Measurements from ENCODE around the gene NEXN.

Gene NEXN

GRCh38 chr1:77888081-77888780 lies at the start of gene NEXN:
Gene NEXN, plus strand, starts transcription at chr1:77888624. Its CDS starts 27,483 bp downstream, at chr1:77916107.
- H3K36me3 ChIP-seq (ENCODE audit: insufficient read depth, low read length) = no peaks in the 10 kb centered on the region
- H3K4me1 ChIP-seq (ENCODE audit: insufficient read depth, low read length) = peaks cover 14% of the 10 kb centered on the region
- H3K27me3 ChIP-seq (ENCODE audit: insufficient read depth, low read length) = no peaks in the 10 kb centered on the region
- H3K4me3 ChIP-seq (ENCODE audit: low read length) = peak within 1 kb of the TSS; percentile 99
- H3K9me3 ChIP-seq (ENCODE audit: low read length) = no peaks in the 10 kb centered on the region
- H2AFZ ChIP-seq (ENCODE audit: low read depth, low read length) = peak within 1 kb of the TSS; percentile 93

GRCh38 chr1:77841574-77841973 lies 46.9 kb upstream of the NEXN start:
- peaks cover 4% of the 10 kb centered on the region for H3K36me3 ChIP-seq (ENCODE audit: insufficient read depth, low read length)
- H3K4me3 ChIP-seq (ENCODE audit: low read length) = no peak overlapping the region
- H3K9me3 ChIP-seq (ENCODE audit: low read length) = no peaks in the 10 kb centered on the region
- no peak overlapping the region for H2AFZ ChIP-seq (ENCODE audit: low read depth, low read length)
- no peaks in the 10 kb centered on the region for H3K27me3 ChIP-seq (ENCODE audit: insufficient read depth, low read length)
- no peaks in the 10 kb centered on the region for H3K4me1 ChIP-seq (ENCODE audit: insufficient read depth, low read length)

- Histone ChIP-seq H3K27me3 (ENCODE audit: insufficient read depth, low read length) (no peaks in the 10 kb centered on the region), H2AFZ (ENCODE audit: low read depth, low read length) (no peak overlapping the region), H3K9me3 (ENCODE audit: low read length) (peaks cover 2% of the 10 kb centered on the region), H3K4me3 (ENCODE audit: low read length) (no peak overlapping the region), H3K4me1 (ENCODE audit: insufficient read depth, low read length) (no peaks in the 10 kb centered on the region), H3K36me3 (ENCODE audit: insufficient read depth, low read length) (peaks cover 4% of the 10 kb centered on the region)
Measured at GRCh38 chr1:77845951-77846350, 42.5 kb upstream of the NEXN start.

- H3K9me3 ChIP-seq (ENCODE audit: low read length) = peaks cover 2% of the 10 kb centered on the region
- H3K4me3 ChIP-seq (ENCODE audit: low read length) = no peak overlapping the region
- no peaks in the 10 kb centered on the region for H3K27me3 ChIP-seq (ENCODE audit: insufficient read depth, low read length)
- H2AFZ ChIP-seq (ENCODE audit: low read depth, low read length) = no peak overlapping the region
- H3K36me3 ChIP-seq (ENCODE audit: insufficient read depth, low read length) = peaks cover 4% of the 10 kb centered on the region
- H3K4me1 ChIP-seq (ENCODE audit: insufficient read depth, low read length) = no peaks in the 10 kb centered on the region
Measured at GRCh38 chr1:77846966-77847365, 41.5 kb upstream of the NEXN start.

GRCh38 chr1:77847621-77848080 lies 40.8 kb upstream of the NEXN start:
- Histone ChIP-seq H3K9me3 (ENCODE audit: low read length) (peaks cover 2% of the 10 kb centered on the region), H2AFZ (ENCODE audit: low read depth, low read length) (no peak overlapping the region), H3K27me3 (ENCODE audit: insufficient read depth, low read length) (no peaks in the 10 kb centered on the region), H3K4me3 (ENCODE audit: low read length) (no peak overlapping the region), H3K36me3 (ENCODE audit: insufficient read depth, low read length) (peaks cover 4% of the 10 kb centered on the region), H3K4me1 (ENCODE audit: insufficient read depth, low read length) (no peaks in the 10 kb centered on the region)

GRCh38 chr1:77850082-77850481 lies 38.3 kb upstream of the NEXN start:
- no peaks in the 10 kb centered on the region for H3K27me3 ChIP-seq (ENCODE audit: insufficient read depth, low read length)
- peaks cover 2% of the 10 kb centered on the region for H3K9me3 ChIP-seq (ENCODE audit: low read length)
- H3K4me1 ChIP-seq (ENCODE audit: insufficient read depth, low read length) = no peaks in the 10 kb centered on the region
- no peak overlapping the region for H2AFZ ChIP-seq (ENCODE audit: low read depth, low read length)
- peaks cover 2% of the 10 kb centered on the region for H3K36me3 ChIP-seq (ENCODE audit: insufficient read depth, low read length)
- no peak overlapping the region for H3K4me3 ChIP-seq (ENCODE audit: low read length)

GRCh38 chr1:77857552-77857951 lies 30.9 kb upstream of the NEXN start:
- H3K4me1 ChIP-seq (ENCODE audit: insufficient read depth, low read length) = no peaks in the 10 kb centered on the region
- H3K27me3 ChIP-seq (ENCODE audit: insufficient read depth, low read length) = no peaks in the 10 kb centered on the region
- H3K36me3 ChIP-seq (ENCODE audit: insufficient read depth, low read length) = peaks cover 8% of the 10 kb centered on the region
- H3K9me3 ChIP-seq (ENCODE audit: low read length) = no peaks in the 10 kb centered on the region
- H3K4me3 ChIP-seq (ENCODE audit: low read length) = no peak overlapping the region
- no peak overlapping the region for H2AFZ ChIP-seq (ENCODE audit: low read depth, low read length)

- Histone ChIP-seq H2AFZ (ENCODE audit: low read depth, low read length) (no peak overlapping the region), H3K4me3 (ENCODE audit: low read length) (no peak overlapping the region), H3K36me3 (ENCODE audit: insufficient read depth, low read length) (peaks cover 10% of the 10 kb centered on the region), H3K27me3 (ENCODE audit: insufficient read depth, low read length) (no peaks in the 10 kb centered on the region), H3K9me3 (ENCODE audit: low read length) (no peaks in the 10 kb centered on the region), H3K4me1 (ENCODE audit: insufficient read depth, low read length) (no peaks in the 10 kb centered on the region)
Measured at GRCh38 chr1:77858725-77859124, 29.7 kb upstream of the NEXN start.

- no peak overlapping the region for H2AFZ ChIP-seq (ENCODE audit: low read depth, low read length)
- H3K9me3 ChIP-seq (ENCODE audit: low read length) = no peaks in the 10 kb centered on the region
- H3K27me3 ChIP-seq (ENCODE audit: insufficient read depth, low read length) = no peaks in the 10 kb centered on the region
- no peak overlapping the region for H3K4me3 ChIP-seq (ENCODE audit: low read length)
- H3K36me3 ChIP-seq (ENCODE audit: insufficient read depth, low read length) = peaks cover 10% of the 10 kb centered on the region
- no peaks in the 10 kb centered on the region for H3K4me1 ChIP-seq (ENCODE audit: insufficient read depth, low read length)
Measured at GRCh38 chr1:77859248-77859647, 29.2 kb upstream of the NEXN start.

- Histone ChIP-seq H3K36me3 (ENCODE audit: insufficient read depth, low read length) (peaks cover 17% of the 10 kb centered on the region), H3K4me3 (ENCODE audit: low read length) (no peak overlapping the region), H2AFZ (ENCODE audit: low read depth, low read length) (no peak overlapping the region), H3K4me1 (ENCODE audit: insufficient read depth, low read length) (no peaks in the 10 kb centered on the region), H3K9me3 (ENCODE audit: low read length) (no peaks in the 10 kb centered on the region), H3K27me3 (ENCODE audit: insufficient read depth, low read length) (no peaks in the 10 kb centered on the region)
Measured at GRCh38 chr1:77866296-77866695, 22.1 kb upstream of the NEXN start.

GRCh38 chr1:77872645-77873044 lies 15.8 kb upstream of the NEXN start:
- Histone ChIP-seq H3K36me3 (ENCODE audit: insufficient read depth, low read length) (peaks cover 8% of the 10 kb centered on the region), H3K27me3 (ENCODE audit: insufficient read depth, low read length) (no peaks in the 10 kb centered on the region), H3K4me3 (ENCODE audit: low read length) (no peak overlapping the region), H3K4me1 (ENCODE audit: insufficient read depth, low read length) (no peaks in the 10 kb centered on the region), H3K9me3 (ENCODE audit: low read length) (no peaks in the 10 kb centered on the region), H2AFZ (ENCODE audit: low read depth, low read length) (no peak overlapping the region)

- H3K36me3 ChIP-seq (ENCODE audit: insufficient read depth, low read length) = peaks cover 5% of the 10 kb centered on the region
- no peak overlapping the region for H3K4me3 ChIP-seq (ENCODE audit: low read length)
- no peaks in the 10 kb centered on the region for H3K4me1 ChIP-seq (ENCODE audit: insufficient read depth, low read length)
- H2AFZ ChIP-seq (ENCODE audit: low read depth, low read length) = no peak overlapping the region
- no peaks in the 10 kb centered on the region for H3K9me3 ChIP-seq (ENCODE audit: low read length)
- no peaks in the 10 kb centered on the region for H3K27me3 ChIP-seq (ENCODE audit: insufficient read depth, low read length)
Measured at GRCh38 chr1:77873461-77873860, 15.0 kb upstream of the NEXN start.

- Histone ChIP-seq H2AFZ (ENCODE audit: low read depth, low read length) (no peak overlapping the region), H3K4me3 (ENCODE audit: low read length) (no peak overlapping the region), H3K9me3 (ENCODE audit: low read length) (no peaks in the 10 kb centered on the region), H3K36me3 (ENCODE audit: insufficient read depth, low read length) (peaks cover 5% of the 10 kb centered on the region), H3K4me1 (ENCODE audit: insufficient read depth, low read length) (no peaks in the 10 kb centered on the region), H3K27me3 (ENCODE audit: insufficient read depth, low read length) (no peaks in the 10 kb centered on the region)
Measured at GRCh38 chr1:77874804-77875445, 13.5 kb upstream of the NEXN start.
